NCI-H1417 (cell line): Measurements from ENCODE around the gene ANKRD12.

Source experiments
- DNase-seq, 3 experiments: peaks; one replicate each; lab custom pipeline; 2025; lab: John Stamatoyannopoulos, UW

ANKRD12 gene

GRCh38 chr18:9292047-9292446 lies 155.5 kb downstream of the ANKRD12 start:
- DNase-seq = no peak

GRCh38 chr18:9293948-9294347 lies 157.4 kb downstream of the ANKRD12 start:
- DNase-seq = no peak

DNA sequence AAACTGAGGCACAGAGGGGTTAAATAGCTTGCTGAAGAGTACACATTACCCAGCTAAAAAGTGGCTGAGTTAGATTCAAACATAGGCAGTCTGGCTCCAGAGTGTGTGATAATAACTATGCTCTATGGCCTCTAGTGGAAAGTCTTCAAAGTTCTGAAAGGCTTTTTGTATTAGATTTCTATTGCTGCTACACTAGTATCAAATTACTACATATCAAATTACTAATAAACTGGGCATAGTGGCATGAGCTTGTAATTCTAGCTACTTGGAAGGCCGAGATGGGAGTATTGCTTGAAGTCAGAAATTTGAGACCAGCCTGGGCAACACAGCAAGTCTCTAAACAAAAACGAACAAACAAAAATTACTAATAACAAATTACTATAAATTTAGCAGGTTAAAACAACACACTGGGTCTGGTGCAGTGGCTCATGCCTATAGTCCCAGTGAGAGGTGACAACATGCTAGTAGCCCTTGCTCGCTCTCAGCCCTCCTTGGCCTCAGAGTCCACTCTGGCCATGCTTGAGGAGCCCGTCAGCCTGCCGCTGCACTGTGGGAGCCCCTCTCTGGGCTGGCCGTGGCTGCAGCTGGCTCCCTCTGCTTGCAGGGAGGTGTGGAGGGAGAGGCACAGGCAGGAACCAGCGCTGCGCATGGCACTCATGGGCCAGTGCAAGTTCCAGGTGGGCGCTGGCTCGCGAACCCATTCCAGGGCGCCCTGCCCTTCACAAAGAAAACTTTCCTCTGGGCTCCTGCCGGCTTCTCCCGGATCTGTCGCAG lies 159.8 kb downstream of the ANKRD12 start:
- no peak for DNase-seq

DNA sequence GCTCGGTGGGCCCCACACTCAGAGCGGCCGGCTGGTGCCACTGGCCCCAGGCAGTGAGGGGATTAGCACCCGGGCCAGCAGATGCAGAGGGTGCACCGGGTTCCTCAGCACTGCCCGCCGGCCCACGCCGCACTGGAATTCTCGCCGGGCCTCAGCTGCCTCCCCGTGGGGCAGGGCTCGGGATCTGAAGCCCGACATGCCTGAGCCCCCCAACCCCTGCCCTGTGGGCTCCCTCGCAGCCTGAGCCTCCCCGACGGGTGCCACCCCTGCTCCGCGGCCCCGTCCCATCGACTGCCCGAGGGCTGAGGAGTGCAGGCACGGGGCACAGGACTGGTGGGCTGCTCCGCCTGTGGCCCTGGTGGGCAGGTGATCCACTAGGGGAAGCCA lies 160.4 kb downstream of the ANKRD12 start:
- DNase-seq = no peak

DNA sequence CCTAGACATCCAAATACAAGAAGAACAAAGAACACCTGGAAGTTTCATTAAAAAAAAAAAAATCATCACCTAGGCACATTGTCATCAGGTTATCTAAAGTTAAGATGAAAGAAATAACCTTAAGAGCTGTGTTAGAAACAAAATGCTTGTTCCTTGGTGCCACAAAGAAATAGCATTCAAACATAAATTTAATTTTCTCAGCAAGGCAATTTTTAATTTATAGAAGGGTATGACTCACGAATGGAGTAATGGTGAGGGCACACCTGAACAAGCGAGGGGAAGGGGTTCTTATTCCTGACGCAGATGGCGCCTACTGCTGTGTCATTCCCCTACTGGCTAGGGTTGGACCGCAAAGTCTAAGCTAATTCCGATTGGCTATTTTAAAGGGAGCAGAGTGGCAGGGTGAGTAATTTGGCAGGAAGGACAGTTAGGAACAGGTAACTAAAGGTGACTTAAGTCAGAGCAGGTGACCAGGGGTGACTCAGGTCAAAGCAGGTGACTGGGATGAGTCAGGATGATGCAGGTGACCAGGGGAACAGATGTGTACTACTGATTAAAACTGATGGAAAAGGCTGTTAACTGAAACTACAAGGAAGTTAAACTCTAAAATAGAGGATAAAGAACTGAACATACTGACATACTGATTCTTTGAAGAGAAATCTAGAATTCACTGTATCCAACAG lies 167.9 kb downstream of the ANKRD12 start:
- no peak for DNase-seq

DNA sequence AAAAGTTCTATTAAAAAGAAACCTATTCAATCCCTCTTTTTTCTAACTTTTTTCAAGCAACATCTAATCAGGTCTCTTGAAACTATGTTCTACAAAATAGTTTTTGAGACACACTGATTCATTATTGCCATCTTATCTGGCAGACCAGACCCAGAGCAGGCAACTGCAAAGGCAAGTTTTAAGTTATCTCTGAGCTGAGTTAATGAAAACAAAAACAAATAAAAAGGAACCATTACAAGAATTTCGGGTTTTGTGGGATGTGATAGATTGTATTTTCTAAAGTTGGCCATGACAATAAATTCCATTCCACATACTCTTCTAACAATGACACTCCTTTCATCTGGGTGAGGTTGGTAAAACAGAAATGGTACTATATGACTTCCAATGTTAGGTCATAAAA lies 182.8 kb downstream of the ANKRD12 start:
- no peak for DNase-seq

DNA sequence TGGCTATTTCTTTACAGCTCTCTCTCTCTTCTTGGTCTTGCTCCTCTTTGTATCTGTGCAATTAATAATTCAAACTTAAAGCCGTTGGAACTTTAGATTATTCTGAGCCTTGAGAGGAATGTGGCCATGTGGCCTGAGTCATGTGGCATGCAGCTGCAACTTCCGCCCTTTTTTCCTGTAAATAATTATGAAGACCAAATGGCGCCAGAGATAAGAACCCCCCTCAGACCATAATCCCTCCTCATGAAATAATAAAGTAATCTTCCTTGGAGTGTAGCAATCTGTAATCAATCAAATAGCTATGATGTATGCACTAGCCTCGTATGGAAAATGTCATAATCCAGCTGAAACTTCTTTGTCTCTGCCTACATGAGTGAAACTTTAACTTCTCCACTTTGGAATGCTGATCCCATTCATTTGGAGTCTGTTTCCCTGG lies 184.5 kb downstream of the ANKRD12 start:
- DNase-seq = no peak

- DNase-seq = no peak
Observed at GRCh38 chr18:9321736-9322135, 185.2 kb downstream of the ANKRD12 start.

GRCh38 chr18:9322744-9323143 lies 186.2 kb downstream of the ANKRD12 start:
- DNase-seq = no peak

DNA sequence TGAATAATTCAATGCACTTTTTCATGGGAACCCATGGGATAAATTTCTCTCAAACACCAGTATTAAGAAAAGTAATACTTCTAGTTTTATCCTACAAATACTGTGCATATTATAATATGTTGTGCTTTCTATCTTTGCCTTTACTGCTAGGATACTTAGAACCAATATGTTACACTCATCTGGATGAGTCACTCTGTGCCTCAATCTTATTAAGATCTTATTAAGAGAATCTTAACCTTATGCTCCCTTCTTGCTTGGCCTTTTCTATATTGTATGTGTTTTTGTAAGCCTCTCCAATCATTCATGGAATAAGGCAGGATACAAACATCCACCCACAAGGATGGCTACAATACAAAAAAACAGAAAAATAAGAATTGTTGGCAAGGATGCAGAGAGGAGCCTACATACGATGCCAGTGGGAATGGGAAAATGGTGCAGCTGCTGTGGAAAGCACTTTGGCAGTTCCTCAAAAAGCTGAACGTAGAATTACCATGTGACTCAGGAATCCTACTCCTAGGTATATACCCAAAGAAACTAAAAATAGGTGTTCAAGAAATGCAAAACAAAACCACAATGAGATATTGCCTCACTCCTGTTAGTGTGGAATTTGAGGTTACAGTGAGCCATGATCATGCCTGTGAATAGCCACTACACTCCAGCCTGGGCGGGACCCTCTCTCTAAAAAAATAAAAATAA lies 187.3 kb downstream of the ANKRD12 start:
- no peak for DNase-seq

GRCh38 chr18:9325716-9326115 lies 189.1 kb downstream of the ANKRD12 start:
- DNase-seq = no peak

- no peak for DNase-seq
Observed at GRCh38 chr18:9328776-9329175, 192.2 kb downstream of the ANKRD12 start.

- no peak for DNase-seq
Observed at GRCh38 chr18:9329471-9329870, 192.9 kb downstream of the ANKRD12 start.

DNA sequence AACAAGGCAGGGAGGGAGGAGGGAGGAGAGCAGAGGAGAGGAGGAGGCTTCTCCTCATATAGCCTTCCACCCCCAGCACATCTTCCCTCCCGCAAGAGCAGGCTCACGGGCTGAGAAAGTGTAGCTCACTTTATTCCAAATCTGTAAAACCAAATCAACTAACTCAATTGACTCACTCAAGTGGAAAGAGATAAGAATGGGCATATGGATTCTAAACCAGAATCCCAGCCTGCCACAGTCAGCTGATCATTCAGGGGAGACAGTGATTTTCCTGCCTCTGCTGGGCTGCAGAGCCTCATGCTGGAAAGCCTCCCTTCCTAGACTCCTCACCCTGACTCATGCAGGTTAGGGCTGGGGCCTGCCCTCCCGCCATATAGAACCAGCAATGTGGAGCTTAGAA lies 193.8 kb downstream of the ANKRD12 start:
- no peak for DNase-seq

DNA sequence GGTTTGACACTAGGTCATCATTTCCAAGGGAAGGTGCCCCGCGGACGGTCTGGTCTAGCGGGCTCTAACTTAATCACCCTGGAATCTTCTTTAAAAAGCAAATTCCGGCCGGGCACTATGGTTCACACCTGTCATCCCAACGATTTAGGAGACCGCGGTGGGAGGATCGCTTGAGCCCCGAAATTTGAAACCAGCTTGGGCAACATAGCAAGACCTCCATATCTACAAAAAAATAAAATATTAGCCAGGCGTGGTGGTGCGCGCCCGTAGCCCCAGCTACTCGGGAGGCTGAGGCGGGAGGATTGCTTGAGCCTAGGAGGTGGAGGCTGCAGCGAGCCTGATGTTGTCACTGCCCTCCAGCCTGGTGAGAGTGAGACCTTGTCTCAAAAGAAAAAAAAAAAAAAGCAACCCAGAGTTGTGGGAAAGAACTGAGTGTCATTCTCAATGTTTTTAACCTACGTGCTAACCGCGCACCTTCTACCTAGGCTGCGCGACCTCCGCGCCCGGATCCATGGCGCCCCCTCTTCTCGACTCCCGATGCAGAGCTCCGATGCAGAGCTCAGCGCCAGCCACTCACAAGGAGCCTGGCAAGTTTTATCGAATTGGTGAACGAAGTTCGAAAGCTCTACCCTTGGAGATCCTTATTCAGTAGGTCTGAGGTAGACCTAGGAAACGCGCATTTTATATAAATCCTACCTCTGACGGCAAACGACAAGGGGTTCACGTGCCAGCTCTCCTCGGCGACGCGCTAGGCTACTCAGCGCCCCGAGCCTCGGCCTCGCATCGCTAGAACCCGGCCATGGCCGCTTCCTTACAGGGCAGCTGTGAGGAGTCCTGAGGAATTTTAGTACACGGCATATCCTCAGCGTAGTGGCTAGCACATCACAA lies 197.1 kb downstream of the ANKRD12 start:
- peak in 1 of 3 experiments; percentile 63 for DNase-seq

GRCh38 chr18:9334329-9334972 lies 197.9 kb downstream of the ANKRD12 start, which contains the start of gene TWSG1:
Gene TWSG1 (plus strand): TSS chr18:9334773. CDS start chr18:9337230, 2,457 bp downstream.
- peak; percentile 82 to 95 (median 93) for DNase-seq

- peak; percentile 56 to 93 (median 78) for DNase-seq
Observed at GRCh38 chr18:9334973-9335696, 198.6 kb downstream of the ANKRD12 start.
